GM23248 (cell line): ENCODE data around the gene SPDEF.

Experiments
- EZH2 ChIP-seq: fragments of 200-600 bp; sonication (generic); IDR thresholded peaks from 2 replicates; pipeline ENCODE4 v1.6.1; 2018; ENCODE audit warnings: antibody characterized with exemption, mild to moderate bottlenecking; ENCODE audit not compliant: insufficient read depth, poor library complexity, severe bottlenecking
- EZH2phosphoT487 ChIP-seq: fragments of 200-600 bp; sonication (generic); IDR thresholded peaks from 2 replicates; pipeline ENCODE4 v1.6.1; 2018; ENCODE audit warnings: antibody characterized with exemption, moderate library complexity, mild to moderate bottlenecking, low read depth; ENCODE audit not compliant: insufficient read depth

DNA sequence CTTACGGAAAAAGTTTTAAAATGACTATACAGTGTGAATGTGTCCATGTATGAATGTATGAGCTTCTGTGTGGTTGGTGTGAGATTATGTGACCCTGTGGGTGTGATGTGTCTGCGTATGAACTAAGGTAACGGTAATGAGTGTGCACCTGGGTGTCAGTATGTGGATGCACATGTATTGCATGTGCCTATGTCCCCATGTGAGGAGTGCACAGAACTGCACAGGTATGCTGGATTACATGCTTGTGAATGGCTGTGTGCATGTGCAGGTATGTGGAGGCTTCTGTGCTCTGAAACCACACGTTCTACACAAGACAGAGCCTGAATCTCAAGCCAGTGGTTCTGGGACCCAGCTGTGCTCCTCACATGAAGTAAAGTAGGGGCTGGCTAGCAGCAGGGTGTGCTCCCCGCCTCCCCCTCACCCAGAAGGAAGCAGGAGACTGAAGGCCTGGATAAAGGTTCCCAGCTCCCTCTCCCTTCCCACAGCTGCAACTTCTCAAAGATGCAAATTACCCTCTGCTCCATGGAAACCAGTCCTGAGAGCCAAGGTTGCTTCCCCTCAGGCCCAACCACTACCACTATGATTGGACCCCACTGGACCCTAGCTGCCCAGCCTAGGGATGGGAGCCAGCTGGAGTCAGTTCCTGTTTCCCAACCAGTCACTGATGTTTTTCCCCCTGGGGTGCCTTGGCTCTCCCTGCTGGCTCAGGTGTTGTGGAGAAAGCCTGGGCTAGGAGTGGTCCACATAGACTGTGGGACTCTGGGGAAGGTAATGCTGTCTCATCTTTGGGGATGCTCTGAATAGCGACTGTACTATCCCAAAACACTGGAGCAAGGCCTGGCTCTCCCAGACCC lies 24.8 kb upstream of the SPDEF start:
- no peak for TF ChIP-seq EZH2
- TF ChIP-seq EZH2phosphoT487 = no peak
